Adrenal gland (tissue), 5 donors: ENCODE measurements around the gene NPHS2.

Experiments
- POLR2A ChIP-seq, 2 donors: fragments of 450-650 bp; IDR thresholded peaks; one replicate each; pipeline ENCODE4 v1.6.1; 2017; ENCODE audit warnings: antibody characterized with exemption in 2 of 2, mild to moderate bottlenecking in 2 of 2, moderate library complexity in 1 of 2
- TF ChIP-seq, protein P1 (sequence below), 6 experiments: fragments of 450-650 bp in 4 of 6; fragments of 200-600 bp in 2 of 6; sonication (generic) in 1 of 6; IDR thresholded peaks; 1 replicate in 5 of 6; 2 replicates in 1 of 6; pipeline versions ENCODE4 v1.5.1 to v1.8.0; 2016 to 2021; ENCODE audit warnings: antibody characterized with exemption in 6 of 6, mild to moderate bottlenecking in 2 of 6, moderate library complexity in 1 of 6
- donor health status: DM: no; HTN: no; CAD: no.

DNA sequence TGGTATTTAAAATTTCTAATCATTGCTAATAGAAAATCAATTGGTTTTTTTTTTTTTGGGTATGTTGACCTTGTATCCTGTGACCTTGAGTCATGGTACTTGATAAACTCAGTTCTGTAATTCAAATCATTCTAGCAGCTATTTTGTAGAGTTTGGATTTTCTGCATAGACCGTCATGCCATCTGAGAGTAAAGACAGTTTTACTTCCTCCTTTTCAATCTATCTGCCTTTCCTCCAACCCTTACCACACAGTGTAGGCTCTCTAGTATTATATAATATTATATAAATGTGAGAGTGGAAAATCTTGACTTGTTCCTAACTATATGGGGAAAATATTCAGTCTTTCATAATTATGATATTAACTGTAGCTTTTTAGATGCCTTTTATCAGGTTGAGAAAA is 22.9 kb upstream of the NPHS2 start:
- TF ChIP-seq, protein P1, sequence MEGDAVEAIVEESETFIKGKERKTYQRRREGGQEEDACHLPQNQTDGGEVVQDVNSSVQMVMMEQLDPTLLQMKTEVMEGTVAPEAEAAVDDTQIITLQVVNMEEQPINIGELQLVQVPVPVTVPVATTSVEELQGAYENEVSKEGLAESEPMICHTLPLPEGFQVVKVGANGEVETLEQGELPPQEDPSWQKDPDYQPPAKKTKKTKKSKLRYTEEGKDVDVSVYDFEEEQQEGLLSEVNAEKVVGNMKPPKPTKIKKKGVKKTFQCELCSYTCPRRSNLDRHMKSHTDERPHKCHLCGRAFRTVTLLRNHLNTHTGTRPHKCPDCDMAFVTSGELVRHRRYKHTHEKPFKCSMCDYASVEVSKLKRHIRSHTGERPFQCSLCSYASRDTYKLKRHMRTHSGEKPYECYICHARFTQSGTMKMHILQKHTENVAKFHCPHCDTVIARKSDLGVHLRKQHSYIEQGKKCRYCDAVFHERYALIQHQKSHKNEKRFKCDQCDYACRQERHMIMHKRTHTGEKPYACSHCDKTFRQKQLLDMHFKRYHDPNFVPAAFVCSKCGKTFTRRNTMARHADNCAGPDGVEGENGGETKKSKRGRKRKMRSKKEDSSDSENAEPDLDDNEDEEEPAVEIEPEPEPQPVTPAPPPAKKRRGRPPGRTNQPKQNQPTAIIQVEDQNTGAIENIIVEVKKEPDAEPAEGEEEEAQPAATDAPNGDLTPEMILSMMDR (IDR thresholded peaks at IDR 0.05): no peak
- TF ChIP-seq POLR2A (IDR thresholded peaks at IDR 0.05): no peak
